Erythroblast (primary cell): ENCODE measurements around the gene ARHGAP28.
"Not testable (repeated sequence)": the region's sequence is repeated elsewhere in the genome, so short reads cannot be mapped to it uniquely, and the experiment has no call there.

Experiments
- DNase-seq, 2 experiments: peaks; one replicate each; lab custom pipeline; 2025; lab: John Stamatoyannopoulos, UW
- GATA1 ChIP-seq: IDR thresholded peaks from 2 replicates; pipeline ENCODE4 v1.6.1; 2011; ENCODE audit warnings: low read depth, mild to moderate bottlenecking, control low read depth, low read length, moderate library complexity
- POLR2A ChIP-seq: IDR thresholded peaks from 2 replicates; pipeline ENCODE4 v1.6.1; 2011; ENCODE audit warnings: mild to moderate bottlenecking, low read length

Gene ARHGAP28

GRCh38 chr18:6830916-6831315, 101.4 kb downstream of the ARHGAP28 start:
- DNase-seq = no peak
- no peak for TF ChIP-seq GATA1
- TF ChIP-seq POLR2A = no peak

- DNase-seq = no peak
- no peak for TF ChIP-seq POLR2A
- TF ChIP-seq GATA1 = no peak
Measured at GRCh38 chr18:6835345-6835744, 105.8 kb downstream of the ARHGAP28 start.

- TF ChIP-seq POLR2A (no peak), GATA1 (no peak)
Measured at GRCh38 chr18:6836331-6836730, 106.8 kb downstream of the ARHGAP28 start.

GRCh38 chr18:6837904-6838303, 108.4 kb downstream of the ARHGAP28 start:
- no peak for TF ChIP-seq POLR2A
- DNase-seq = no peak

More at GRCh38 chr18:6836331-6836730, 106.8 kb downstream of the ARHGAP28 start:
- DNase-seq = no peak

- no peak for DNase-seq
- no peak for TF ChIP-seq GATA1
- TF ChIP-seq POLR2A = no peak
Measured at GRCh38 chr18:6842081-6842480, 112.6 kb downstream of the ARHGAP28 start.

- TF ChIP-seq GATA1 (no peak), POLR2A (no peak)
- no peak for DNase-seq
Measured at GRCh38 chr18:6843308-6843707, 113.8 kb downstream of the ARHGAP28 start.

GRCh38 chr18:6845521-6845920, 116.0 kb downstream of the ARHGAP28 start:
- not testable (repeated sequence) for DNase-seq

GRCh38 chr18:6850396-6850795, 120.9 kb downstream of the ARHGAP28 start:
- no peak for DNase-seq
- TF ChIP-seq POLR2A (no peak), GATA1 (no peak)

GRCh38 chr18:6851480-6851879, 122.0 kb downstream of the ARHGAP28 start:
- TF ChIP-seq GATA1 = no peak
- TF ChIP-seq POLR2A = no peak
- DNase-seq = no peak

GRCh38 chr18:6854811-6855210, 125.3 kb downstream of the ARHGAP28 start:
- no peak for DNase-seq
- TF ChIP-seq GATA1 (no peak), POLR2A (no peak)

- DNase-seq = no peak
- TF ChIP-seq POLR2A = no peak
- no peak for TF ChIP-seq GATA1
Measured at GRCh38 chr18:6855767-6856166, 126.3 kb downstream of the ARHGAP28 start.

GRCh38 chr18:6857300-6857699, 127.8 kb downstream of the ARHGAP28 start:
- TF ChIP-seq POLR2A (no peak), GATA1 (no peak)
- no peak for DNase-seq

GRCh38 chr18:6859676-6860422, 130.3 kb downstream of the ARHGAP28 start:
- TF ChIP-seq POLR2A = no peak
- no peak for TF ChIP-seq GATA1
- no peak for DNase-seq

- TF ChIP-seq POLR2A (no peak), GATA1 (no peak)
- DNase-seq = no peak
Measured at GRCh38 chr18:6860804-6861448, 131.4 kb downstream of the ARHGAP28 start.

GRCh38 chr18:6865251-6865650, 135.7 kb downstream of the ARHGAP28 start:
- DNase-seq = no peak

More at GRCh38 chr18:6865251-6865650, 135.7 kb downstream of the ARHGAP28 start:
- TF ChIP-seq POLR2A (no peak), GATA1 (no peak)
